ENCODE results near the gene SDCCAG8.

- TF ChIP-seq CTCF (IDR thresholded peaks at IDR 0.05) (no peak), POLR2A (IDR thresholded peaks at IDR 0.05) (no peak)
These were observed 273.7 kb downstream of the SDCCAG8 start for GRCh38 chr1:243529512-243529911.

All from body of pancreas (tissue), 4 donors.